ENCODE data around the gene COQ10A.

Gene COQ10A

GRCh38 chr12:56308714-56309113 is 42.0 kb downstream of the COQ10A start:
- H2AFZ ChIP-seq (ENCODE audit: low read length) = no peak overlapping the region
- no peaks in the 10 kb centered on the region for H4K20me1 ChIP-seq (ENCODE audit: insufficient read depth, low read length)
- no peaks in the 10 kb centered on the region for H3K27me3 ChIP-seq (ENCODE audit: insufficient read depth, low read length)
- no peak overlapping the region for H3K4me3 ChIP-seq (ENCODE audit: low read depth, low read length, poor library complexity, severe bottlenecking)
- H3K4me2 ChIP-seq (ENCODE audit: low read length) = no peak overlapping the region
- H3K79me2 ChIP-seq (ENCODE audit: insufficient read depth, low read length) = no peaks in the 10 kb centered on the region
- H3F3A ChIP-seq (ENCODE audit: insufficient read depth, low read length) = no peaks in the 10 kb centered on the region
- no peaks in the 10 kb centered on the region for H3K9me2 ChIP-seq (ENCODE audit: low read depth, low read length)
- no peaks in the 10 kb centered on the region for H3K9me3 ChIP-seq (ENCODE audit: low read length)
- H3K4me1 ChIP-seq (ENCODE audit: insufficient read depth, low read length, severe bottlenecking) = no peaks in the 10 kb centered on the region
- H3K27ac ChIP-seq (ENCODE audit: low read depth, low read length, poor library complexity, severe bottlenecking) = no peak overlapping the region
- no peak overlapping the region for H3K9ac ChIP-seq (ENCODE audit: low read length)
- H3K36me3 ChIP-seq (ENCODE audit: insufficient read depth, low read length) = peaks cover 39% of the 10 kb centered on the region
- TF ChIP-seq CTCF (IDR thresholded peaks at IDR 0.05; ENCODE audit: low read length) (no peak), EZH2 (IDR thresholded peaks at IDR 0.05; ENCODE audit: borderline replicate concordance, low read length) (no peak)

GRCh38 chr12:56311003-56311402 is 44.3 kb downstream of the COQ10A start:
- no peak overlapping the region for H3K27ac ChIP-seq (ENCODE audit: low read depth, low read length, poor library complexity, severe bottlenecking)
- peaks cover 4% of the 10 kb centered on the region; the same call in 1 of the 2 replicates for H3K79me2 ChIP-seq (ENCODE audit: insufficient read depth, low read length)
- H3K4me2 ChIP-seq (ENCODE audit: low read length) = no peak overlapping the region
- H3K4me3 ChIP-seq (ENCODE audit: low read depth, low read length, poor library complexity, severe bottlenecking) = no peak overlapping the region
- TF ChIP-seq EZH2 (IDR thresholded peaks at IDR 0.05; ENCODE audit: borderline replicate concordance, low read length) (no peak), CTCF (IDR thresholded peaks at IDR 0.05; ENCODE audit: low read length) (no peak)
- H3K9me2 ChIP-seq (ENCODE audit: low read depth, low read length) = no peaks in the 10 kb centered on the region
- peaks cover 48% of the 10 kb centered on the region for H3K36me3 ChIP-seq (ENCODE audit: insufficient read depth, low read length)
- H4K20me1 ChIP-seq (ENCODE audit: insufficient read depth, low read length) = no peaks in the 10 kb centered on the region
- H3K9ac ChIP-seq (ENCODE audit: low read length) = no peak overlapping the region
- no peak overlapping the region for H2AFZ ChIP-seq (ENCODE audit: low read length)
- H3K4me1 ChIP-seq (ENCODE audit: insufficient read depth, low read length, severe bottlenecking) = peaks cover 11% of the 10 kb centered on the region
- H3F3A ChIP-seq (ENCODE audit: insufficient read depth, low read length) = no peaks in the 10 kb centered on the region
- H3K27me3 ChIP-seq (ENCODE audit: insufficient read depth, low read length) = no peaks in the 10 kb centered on the region
- no peaks in the 10 kb centered on the region for H3K9me3 ChIP-seq (ENCODE audit: low read length)

DNA sequence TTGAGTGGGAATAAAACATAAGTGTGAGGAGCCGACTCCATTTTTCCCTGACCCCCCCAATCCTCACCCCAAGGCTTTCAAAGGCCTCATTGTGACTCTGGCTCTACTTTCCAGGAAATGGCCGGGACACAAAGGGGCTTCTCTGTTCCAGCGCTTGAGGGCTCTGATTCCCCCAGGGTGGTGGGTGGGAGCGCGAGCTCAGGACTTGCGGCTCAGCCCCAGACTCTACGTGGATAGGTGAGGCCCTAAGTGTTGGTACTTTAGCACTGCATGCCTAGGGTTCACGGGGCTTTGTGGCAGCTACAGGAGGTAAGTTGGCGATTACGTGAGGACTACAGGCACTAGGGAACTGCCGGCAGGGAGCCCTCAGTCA is 48.5 kb downstream of the COQ10A start:
- H3K79me2 ChIP-seq (ENCODE audit: insufficient read depth, low read length) = peaks cover 4% of the 10 kb centered on the region; the same call in 1 of the 2 replicates
- peak overlapping the region; percentile 88 for H3K9ac ChIP-seq (ENCODE audit: low read length)
- H3K9me2 ChIP-seq (ENCODE audit: low read depth, low read length) = no peaks in the 10 kb centered on the region
- TF ChIP-seq CTCF (IDR thresholded peaks at IDR 0.05; ENCODE audit: low read length) (no peak), EZH2 (IDR thresholded peaks at IDR 0.05; ENCODE audit: borderline replicate concordance, low read length) (no peak)
- no peaks in the 10 kb centered on the region for H3F3A ChIP-seq (ENCODE audit: insufficient read depth, low read length)
- peak overlapping the region; percentile 80 for H3K4me2 ChIP-seq (ENCODE audit: low read length)
- H3K4me3 ChIP-seq (ENCODE audit: low read depth, low read length, poor library complexity, severe bottlenecking) = peak overlapping the region; percentile 83
- peak overlapping the region; percentile 63 for H3K27ac ChIP-seq (ENCODE audit: low read depth, low read length, poor library complexity, severe bottlenecking)
- no peak overlapping the region for H2AFZ ChIP-seq (ENCODE audit: low read length)
- peaks cover 36% of the 10 kb centered on the region for H3K36me3 ChIP-seq (ENCODE audit: insufficient read depth, low read length)
- no peaks in the 10 kb centered on the region for H3K9me3 ChIP-seq (ENCODE audit: low read length)
- no peaks in the 10 kb centered on the region for H4K20me1 ChIP-seq (ENCODE audit: insufficient read depth, low read length)
- no peaks in the 10 kb centered on the region for H3K27me3 ChIP-seq (ENCODE audit: insufficient read depth, low read length)
- H3K4me1 ChIP-seq (ENCODE audit: insufficient read depth, low read length, severe bottlenecking) = peaks cover 18% of the 10 kb centered on the region

All from OCI-LY1 (cell line).